HEK293 (cell line): ENCODE data around the gene LDB2.

ENCODE experiments used
- CTCF ChIA-PET: fragments of 350-600 bp; formaldehyde crosslinking; extraction: SDS; loops from one replicate; lab custom pipeline; 2021; ENCODE audit warnings: antibody characterized with exemption; lab: Yijun Ruan, JAX
- POLR2A ChIA-PET: fragments of 300-600 bp; formaldehyde crosslinking; extraction: SDS; loops from one replicate; lab custom pipeline; 2020; ENCODE audit warnings: antibody characterized with exemption, inconsistent platforms; lab: Yijun Ruan, JAX
- H3K27ac ChIP-seq: fragments of 200-500 bp; sonication (Bioruptor generic); 2 replicates; pipeline ENCODE4 v1.5.1; 2014; ENCODE audit warnings: low read depth, low read length, control low read depth, inconsistent platforms; ENCODE audit errors: extremely low read depth
- H3K36me3 ChIP-seq, 2 experiments: fragments of 200-500 bp in 1 of 2; sonication (Bioruptor generic) in 1 of 2; 1 replicate in 1 of 2; 2 replicates in 1 of 2; pipeline ENCODE4 v1.5.1; 2014 to 2017; ENCODE audit warnings: inconsistent platforms in 2 of 2, low read length in 2 of 2; ENCODE audit not compliant: control insufficient read depth in 2 of 2, insufficient read depth in 1 of 2
- H3K4me1 ChIP-seq: fragments of 200-500 bp; sonication (Bioruptor generic); 2 replicates; pipeline ENCODE4 v1.5.1; 2014; ENCODE audit warnings: mild to moderate bottlenecking, low read length, inconsistent platforms; ENCODE audit not compliant: control insufficient read depth, insufficient read depth
- H3K4me3 ChIP-seq: 2 replicates; pipeline ENCODE4 v1.5.1; 2011; ENCODE audit warnings: low read depth, mild to moderate bottlenecking, control low read depth, low read length, moderate library complexity
- H3K9me3 ChIP-seq: fragments of 200-500 bp; sonication (Bioruptor generic); 2 replicates; pipeline ENCODE4 v1.5.1; 2014; ENCODE audit warnings: low read depth, low read length, inconsistent platforms; ENCODE audit not compliant: control insufficient read depth, insufficient read depth
- BCL11A ChIP-seq: fragments of 450-650 bp; formaldehyde crosslinking; IDR thresholded peaks from 2 replicates; pipeline ENCODE4 v1.5.1; 2016; ENCODE audit warnings: low read depth, missing biosample characterization, missing genetic modification characterization
- CTCF ChIP-seq: fragments of 450-650 bp; formaldehyde crosslinking; IDR thresholded peaks from 2 replicates; pipeline ENCODE4 v1.5.1; 2016; ENCODE audit warnings: missing biosample characterization, missing genetic modification characterization
- EGR2 ChIP-seq: fragments of 450-650 bp; formaldehyde crosslinking; IDR thresholded peaks from 2 replicates; pipeline ENCODE4 v1.5.1; 2016; ENCODE audit warnings: low read depth, missing biosample characterization, missing genetic modification characterization
- HOXC10 ChIP-seq: sonication (generic); formaldehyde crosslinking; IDR thresholded peaks from 2 replicates; pipeline ENCODE4 v1.8.1; 2023; ENCODE audit warnings: mild to moderate bottlenecking, missing genetic modification reagents
- INSM2 ChIP-seq: fragments of 450-650 bp; formaldehyde crosslinking; IDR thresholded peaks from 2 replicates; pipeline ENCODE4 v1.5.1; 2016; ENCODE audit warnings: missing biosample characterization, missing genetic modification characterization
- KLF7 ChIP-seq: fragments of 450-650 bp; formaldehyde crosslinking; IDR thresholded peaks from 2 replicates; pipeline ENCODE4 v1.5.1; 2016; ENCODE audit warnings: missing biosample characterization, missing genetic modification characterization, borderline replicate concordance
- KLF9 ChIP-seq: fragments of 450-650 bp; formaldehyde crosslinking; IDR thresholded peaks from 2 replicates; pipeline ENCODE4 v1.5.1; 2016; ENCODE audit warnings: missing biosample characterization, missing genetic modification characterization, low read depth
- OVOL3 ChIP-seq: fragments of 450-650 bp; formaldehyde crosslinking; IDR thresholded peaks from 2 replicates; pipeline ENCODE4 v1.5.1; 2016; ENCODE audit warnings: missing biosample characterization, missing genetic modification characterization
- REPIN1 ChIP-seq: fragments of 450-650 bp; formaldehyde crosslinking; IDR thresholded peaks from 2 replicates; pipeline ENCODE4 v1.5.1; 2017; ENCODE audit warnings: missing biosample characterization, missing genetic modification characterization, low read depth
- REST ChIP-seq: fragments of 450-650 bp; formaldehyde crosslinking; IDR thresholded peaks from 2 replicates; pipeline ENCODE4 v1.5.1; 2016; ENCODE audit warnings: missing biosample characterization, missing genetic modification characterization
- SETDB1 ChIP-seq: IDR thresholded peaks from one replicate; pipeline ENCODE4 v1.6.1; 2017; ENCODE audit warnings: mild to moderate bottlenecking, low read length, moderate library complexity, mixed read lengths; ENCODE audit not compliant: insufficient read length
- ZBTB17 ChIP-seq: fragments of 450-650 bp; formaldehyde crosslinking; IDR thresholded peaks from 2 replicates; pipeline ENCODE4 v1.5.1; 2016; ENCODE audit warnings: missing biosample characterization, missing genetic modification characterization
- ZFP69B ChIP-seq: fragments of 450-650 bp; formaldehyde crosslinking; IDR thresholded peaks from 2 replicates; pipeline ENCODE4 v1.5.1; 2016; ENCODE audit warnings: missing biosample characterization, missing genetic modification characterization
- ZIC2 ChIP-seq: fragments of 450-650 bp; formaldehyde crosslinking; IDR thresholded peaks from 2 replicates; pipeline ENCODE4 v1.5.1; 2016; ENCODE audit warnings: missing biosample characterization, missing genetic modification characterization
- ZNF10 ChIP-seq: fragments of 450-650 bp; formaldehyde crosslinking; IDR thresholded peaks from 2 replicates; pipeline ENCODE4 v1.5.1; 2017; ENCODE audit warnings: missing biosample characterization, missing genetic modification characterization
- ZNF133 ChIP-seq: fragments of 450-650 bp; formaldehyde crosslinking; IDR thresholded peaks from 2 replicates; pipeline ENCODE4 v1.5.1; 2016; ENCODE audit warnings: missing biosample characterization, missing genetic modification characterization
- ZNF155 ChIP-seq: fragments of 450-650 bp; formaldehyde crosslinking; IDR thresholded peaks from 2 replicates; pipeline ENCODE4 v1.5.1; 2016; ENCODE audit warnings: missing biosample characterization, missing genetic modification characterization
- ZNF174 ChIP-seq: fragments of 450-650 bp; formaldehyde crosslinking; IDR thresholded peaks from 2 replicates; pipeline ENCODE4 v1.5.0; 2017; ENCODE audit warnings: missing biosample characterization, mild to moderate bottlenecking, missing genetic modification characterization
- ZNF24 ChIP-seq: fragments of 450-650 bp; formaldehyde crosslinking; IDR thresholded peaks from 2 replicates; pipeline ENCODE4 v1.5.1; 2016; ENCODE audit warnings: missing biosample characterization, missing genetic modification characterization
- ZNF274 ChIP-seq, 2 experiments: fragments of 200-500 bp in 1 of 2; fragments of 450-650 bp in 1 of 2; sonication (Bioruptor generic) in 1 of 2; formaldehyde crosslinking in 1 of 2; IDR thresholded peaks; 2 replicates each; pipeline versions ENCODE4 v1.5.1 to v1.6.1; 2014 to 2016; ENCODE audit warnings: borderline replicate concordance in 1 of 2, inconsistent platforms in 1 of 2, low read length in 1 of 2, missing biosample characterization in 1 of 2, missing genetic modification characterization in 1 of 2
- ZNF324 ChIP-seq: fragments of 450-650 bp; formaldehyde crosslinking; IDR thresholded peaks from 2 replicates; pipeline ENCODE4 v1.5.1; 2016; ENCODE audit warnings: missing biosample characterization, missing genetic modification characterization
- ZNF37A ChIP-seq: fragments of 450-650 bp; IDR thresholded peaks from 2 replicates; pipeline ENCODE4 v1.5.1; 2018; ENCODE audit warnings: missing biosample characterization, missing genetic modification characterization
- ZNF473 ChIP-seq: fragments of 450-650 bp; formaldehyde crosslinking; IDR thresholded peaks from 2 replicates; pipeline ENCODE4 v1.5.1; 2017; ENCODE audit warnings: missing biosample characterization, missing genetic modification characterization
- ZNF513 ChIP-seq: fragments of 450-650 bp; IDR thresholded peaks from 2 replicates; pipeline ENCODE4 v1.5.1; 2018; ENCODE audit warnings: missing biosample characterization, missing genetic modification characterization
- ZNF558 ChIP-seq: fragments of 450-650 bp; formaldehyde crosslinking; IDR thresholded peaks from 2 replicates; pipeline ENCODE4 v1.5.1; 2016; ENCODE audit warnings: missing biosample characterization, missing genetic modification characterization
- ZNF560 ChIP-seq: fragments of 450-650 bp; formaldehyde crosslinking; IDR thresholded peaks from 2 replicates; pipeline ENCODE4 v1.5.1; 2017; ENCODE audit warnings: missing biosample characterization, missing genetic modification characterization, borderline replicate concordance
- ZNF610 ChIP-seq: fragments of 450-650 bp; formaldehyde crosslinking; IDR thresholded peaks from 2 replicates; pipeline ENCODE4 v1.5.1; 2016; ENCODE audit warnings: missing biosample characterization, missing genetic modification characterization, borderline replicate concordance
- ZNF645 ChIP-seq: fragments of 450-650 bp; formaldehyde crosslinking; IDR thresholded peaks from 2 replicates; pipeline ENCODE4; 2016; ENCODE audit warnings: missing biosample characterization, missing genetic modification characterization

Gene LDB2

GRCh38 chr4:16588651-16589050 lies 309.8 kb downstream of the LDB2 start:
- ChIA-PET CTCF (no interaction called here), POLR2A (no interaction called here)
- Histone ChIP-seq H3K4me3 (no peak overlapping the region), H3K9me3 (no peaks in the 10 kb centered on the region), H3K4me1 (no peaks in the 10 kb centered on the region), H3K27ac (no peak overlapping the region), H3K36me3 (no peaks in the 10 kb centered on the region)
- TF ChIP-seq CTCF = no peak
- TF ChIP-seq SETDB1 = no peak
- TF ChIP-seq ZNF24 (tag by site-specific recombination) = no peak
- no peak for TF ChIP-seq ZNF513 (tag by site-specific recombination)
- no peak for TF ChIP-seq ZFP69B (tag by site-specific recombination)
- TF ChIP-seq EGR2 (tag by site-specific recombination) = no peak
- no peak for TF ChIP-seq BCL11A (tag by site-specific recombination)
- no peak for TF ChIP-seq ZIC2 (tag by site-specific recombination)
- TF ChIP-seq INSM2 (tag by site-specific recombination) = no peak
- no peak for TF ChIP-seq ZNF133 (tag by site-specific recombination)
- no peak for TF ChIP-seq ZNF274 (IDR thresholded peaks at IDR 0.05; ENCODE audit: low read length)
- no peak for TF ChIP-seq ZNF274 (tag by site-specific recombination; IDR thresholded peaks at IDR 0.05; ENCODE audit: borderline replicate concordance)
- TF ChIP-seq OVOL3 (tag by site-specific recombination) = no peak
- TF ChIP-seq ZNF174 (tag by site-specific recombination) = no peak
- no peak for TF ChIP-seq ZNF10 (tag by site-specific recombination)
- TF ChIP-seq ZNF560 (tag by site-specific recombination) = no peak
- TF ChIP-seq ZNF473 = no peak
- no peak for TF ChIP-seq ZNF610 (tag by site-specific recombination)
- TF ChIP-seq ZBTB17 (tag by site-specific recombination) = no peak

- H3K9me3 ChIP-seq = no peaks in the 10 kb centered on the region
- POLR2A ChIA-PET = no interaction called here
- H3K4me1 ChIP-seq = no peaks in the 10 kb centered on the region
- CTCF ChIA-PET = interaction anchor here (1.0 kb wide), 1 partner anchor 55 kb away, joined by 3 read pairs; no protein-coding TSS in a partner anchor
- no peaks in the 10 kb centered on the region for H3K36me3 ChIP-seq
- no peak overlapping the region for H3K27ac ChIP-seq
- no peak overlapping the region for H3K4me3 ChIP-seq
- TF ChIP-seq ZNF645 (tag by site-specific recombination) (no peak), KLF7 (tag by site-specific recombination) (no peak), ZNF155 (no peak), ZNF558 (tag by site-specific recombination) (no peak), ZNF24 (tag by site-specific recombination) (no peak), REPIN1 (tag by site-specific recombination) (no peak), KLF9 (tag by site-specific recombination) (no peak), ZNF37A (tag by site-specific recombination) (no peak), ZNF324 (no peak), HOXC10 (CRISPR knock-in tag) (no peak), REST (no peak)
These were observed 310.3 kb downstream of the LDB2 start for GRCh38 chr4:16588149-16588548.
